Right cardiac atrium (tissue), 5 donors: Measurements from ENCODE around the gene KRT32. TPM values are rescaled to one million over a fixed set of nuclear protein-coding genes. Genes with fewer than 3 reads are reported as not detected.

Experiments used
- ATAC-seq, 2 donors: fragments of 200-7000 bp; cut with Tn5 transposase; one replicate each; pipeline versions ENCODE4 v1.8.0 to v1.9.1; 2020; ENCODE audit warnings: moderate library complexity in 2 of 2, mild to moderate bottlenecking in 1 of 2
- DNase-seq, 3 donors: peaks; one replicate each; pipeline ENCODE4 v3.0.0-alpha.2; 2020
- H3K27ac ChIP-seq: one replicate; pipeline ENCODE4 v1.5.1; 2013; ENCODE audit warnings: mild to moderate bottlenecking, low read length, control low read depth, moderate library complexity
- H3K27me3 ChIP-seq: one replicate; pipeline ENCODE4 v1.6.1; 2013; ENCODE audit not compliant: control insufficient read depth, insufficient read depth
- H3K4me1 ChIP-seq: one replicate; pipeline ENCODE4 v1.6.1; 2013; ENCODE audit warnings: low read length; ENCODE audit not compliant: control insufficient read depth, insufficient read depth
- H3K4me3 ChIP-seq: one replicate; pipeline ENCODE4 v1.5.1; 2013; ENCODE audit warnings: low read length, control low read depth
- H3K9me3 ChIP-seq: one replicate; pipeline ENCODE4 v1.6.1; 2013; ENCODE audit warnings: low read length; ENCODE audit not compliant: control insufficient read depth
- WGBS: extraction: QIAGEN DNeasy Blood & Tissue Kit; methylation state at CpG from one replicate; pipeline ENCODE4 v1.1.7; 2013; 5-methylcytosine and 5-hydroxymethylcytosine counted together
- intact Hi-C, 4 donors: fragments of 100-400 bp; cut with DNase I; formaldehyde crosslinking; loops; one replicate each; pipeline versions ENCODE4 v1.11.0 to v1.14.0; 2022 to 2023
- polyA plus RNA-seq: library from polyadenylated mRNA; stranded (reverse); fragments of 200-250 nt; gene quantifications from one replicate; pipeline ENCODE4 v1.2.3, GENCODE V29; 2013
- total RNA-seq, 4 donors: library from RNA; stranded (reverse); fragmentation: NEBNext Ultra II Directional; extraction: Animal tissue kit (Norgen Biotek cat#: 25700); gene quantifications; one replicate each; pipeline ENCODE4 v1.2.1, GENCODE V29; 2021
- donor health status: healthy with polysubstance abuse.
- donor health status: DM: no; HTN: yes; CAD: no.
- donor health status: DM: no; HTN: no; CAD: no.
- donor health status: DM: no; HTN: yes; CAD: no; lungs with severe emphysema.
- donor health status: DM: yes; HTN: yes; CAD: no.

Gene KRT32
- total and polyA plus RNA-seq, 5 donors: not detected

GRCh38 chr17:41421617-41422016 is 45.6 kb downstream of the KRT32 start:
- Histone ChIP-seq H3K4me1 (no peaks in the 10 kb centered on the region), H3K9me3 (no peaks in the 10 kb centered on the region), H3K27me3 (no peaks in the 10 kb centered on the region), H3K27ac (no peak overlapping the region), H3K4me3 (no peak overlapping the region)
- WGBS: 70% methylated on average over 4 of the region's 4 CpGs
- intact Hi-C loops: no loop called here
- ATAC-seq: no peak
- no peak for DNase-seq

- Histone ChIP-seq H3K4me1 (no peaks in the 10 kb centered on the region), H3K27ac (no peak overlapping the region), H3K9me3 (no peaks in the 10 kb centered on the region), H3K4me3 (no peak overlapping the region), H3K27me3 (no peaks in the 10 kb centered on the region)
- WGBS: 80% methylated on average over 9 of the region's 9 CpGs
- no peak for ATAC-seq
- intact Hi-C loops: no loop called here
- no peak for DNase-seq
Measured at GRCh38 chr17:41421116-41421515, 46.1 kb downstream of the KRT32 start.

GRCh38 chr17:41420134-41420533 is 47.1 kb downstream of the KRT32 start:
- no peaks in the 10 kb centered on the region for H3K9me3 ChIP-seq
- H3K27ac ChIP-seq: no peak overlapping the region
- intact Hi-C loops: no loop called here
- H3K27me3 ChIP-seq: no peaks in the 10 kb centered on the region
- no peak for DNase-seq
- H3K4me3 ChIP-seq: no peak overlapping the region
- no peaks in the 10 kb centered on the region for H3K4me1 ChIP-seq
- no peak for ATAC-seq
- WGBS: 55% methylated on average over 4 of the region's 4 CpGs

- no peak for DNase-seq
- Histone ChIP-seq H3K4me1 (no peaks in the 10 kb centered on the region), H3K9me3 (no peaks in the 10 kb centered on the region), H3K4me3 (no peak overlapping the region), H3K27ac (no peak overlapping the region), H3K27me3 (no peaks in the 10 kb centered on the region)
- intact Hi-C loops: no loop called here
- 92% methylated on average over 4 of the region's 4 CpGs for WGBS
- no peak for ATAC-seq
Measured at GRCh38 chr17:41419716-41420115, 47.5 kb downstream of the KRT32 start.

- Histone ChIP-seq H3K27me3 (no peaks in the 10 kb centered on the region), H3K9me3 (no peaks in the 10 kb centered on the region), H3K27ac (no peak overlapping the region), H3K4me3 (no peak overlapping the region), H3K4me1 (no peaks in the 10 kb centered on the region)
- ATAC-seq (no peak), DNase-seq (no peak)
- intact Hi-C loops: no loop called here
- 87% methylated on average over 7 of the region's 7 CpGs for WGBS
Measured at GRCh38 chr17:41418116-41418860, 48.9 kb downstream of the KRT32 start.

GRCh38 chr17:41417576-41418015 is 49.6 kb downstream of the KRT32 start:
- intact Hi-C loops: no loop called here
- WGBS: 45% methylated on average over 4 of the region's 4 CpGs
- no peak for DNase-seq
- Histone ChIP-seq H3K27ac (no peak overlapping the region), H3K4me3 (no peak overlapping the region), H3K9me3 (no peaks in the 10 kb centered on the region), H3K4me1 (no peaks in the 10 kb centered on the region), H3K27me3 (no peaks in the 10 kb centered on the region)
- ATAC-seq: no peak

GRCh38 chr17:41417127-41417526 is 50.1 kb downstream of the KRT32 start:
- DNase-seq (no peak), ATAC-seq (no peak)
- H3K9me3 ChIP-seq: no peaks in the 10 kb centered on the region
- H3K4me3 ChIP-seq: no peak overlapping the region
- intact Hi-C loops: no loop called here
- H3K27ac ChIP-seq: no peak overlapping the region
- no peaks in the 10 kb centered on the region for H3K4me1 ChIP-seq
- no peaks in the 10 kb centered on the region for H3K27me3 ChIP-seq
- WGBS: 95% methylated on average over 6 of the region's 6 CpGs

GRCh38 chr17:41416479-41416878 is 50.7 kb downstream of the KRT32 start:
- H3K27me3 ChIP-seq: no peaks in the 10 kb centered on the region
- no peak for DNase-seq
- H3K4me3 ChIP-seq: no peak overlapping the region
- H3K9me3 ChIP-seq: no peaks in the 10 kb centered on the region
- H3K4me1 ChIP-seq: no peaks in the 10 kb centered on the region
- no peak for ATAC-seq
- intact Hi-C loops: no loop called here
- WGBS: 84% methylated on average over 5 of the region's 5 CpGs
- H3K27ac ChIP-seq: no peak overlapping the region

- no peaks in the 10 kb centered on the region for H3K9me3 ChIP-seq
- H3K27ac ChIP-seq: no peak overlapping the region
- intact Hi-C loops: no loop called here
- H3K27me3 ChIP-seq: no peaks in the 10 kb centered on the region
- DNase-seq (no peak), ATAC-seq (peak; percentile 48 to 61)
- 69% methylated on average over 3 of the region's 3 CpGs for WGBS
- H3K4me1 ChIP-seq: no peaks in the 10 kb centered on the region
- H3K4me3 ChIP-seq: no peak overlapping the region
Measured at GRCh38 chr17:41415833-41416335, 51.3 kb downstream of the KRT32 start.

GRCh38 chr17:41415411-41415810 is 51.8 kb downstream of the KRT32 start:
- ATAC-seq (no peak), DNase-seq (no peak)
- intact Hi-C loops: no loop called here
- no peaks in the 10 kb centered on the region for H3K9me3 ChIP-seq
- no peaks in the 10 kb centered on the region for H3K27me3 ChIP-seq
- no peak overlapping the region for H3K4me3 ChIP-seq
- 66% methylated on average over 4 of the region's 4 CpGs for WGBS
- H3K27ac ChIP-seq: no peak overlapping the region
- no peaks in the 10 kb centered on the region for H3K4me1 ChIP-seq

- 71% methylated on average over 2 of the region's 2 CpGs for WGBS
- intact Hi-C loops: no loop called here
- no peak overlapping the region for H3K4me3 ChIP-seq
- H3K27ac ChIP-seq: no peak overlapping the region
- ATAC-seq (no peak), DNase-seq (no peak)
- H3K4me1 ChIP-seq: no peaks in the 10 kb centered on the region
- no peaks in the 10 kb centered on the region for H3K9me3 ChIP-seq
- no peaks in the 10 kb centered on the region for H3K27me3 ChIP-seq
Measured at GRCh38 chr17:41413982-41414381, 53.2 kb downstream of the KRT32 start.
